Measurements from ENCODE around the gene TPP1.

TPP1 gene

GRCh38 chr11:6602096-6602940 is 16.9 kb downstream of the TPP1 start:
- Histone ChIP-seq H3K27ac (ENCODE audit: low read depth, low read length) (peak overlapping the region; percentile 99), H3K4me3 (ENCODE audit: low read length) (peak overlapping the region; percentile 73), H3K4me1 (ENCODE audit: control insufficient read depth, insufficient read depth, low read length) (peaks cover 27% of the 10 kb centered on the region), H3K36me3 (ENCODE audit: control insufficient read depth, insufficient read depth, low read length) (peaks cover 31% of the 10 kb centered on the region), H3K27me3 (ENCODE audit: control insufficient read depth, insufficient read depth, low read length) (no peaks in the 10 kb centered on the region), H3K9ac (ENCODE audit: low read length) (peak overlapping the region; percentile 58)

- no peak overlapping the region for H3K9ac ChIP-seq (ENCODE audit: low read length)
- no peaks in the 10 kb centered on the region for H3K27me3 ChIP-seq (ENCODE audit: control insufficient read depth, insufficient read depth, low read length)
- H3K4me1 ChIP-seq (ENCODE audit: control insufficient read depth, insufficient read depth, low read length), result peaks cover 30% of the 10 kb centered on the region
- H3K36me3 ChIP-seq (ENCODE audit: control insufficient read depth, insufficient read depth, low read length), result peaks cover 31% of the 10 kb centered on the region
- H3K27ac ChIP-seq (ENCODE audit: low read depth, low read length), result no peak overlapping the region
- H3K4me3 ChIP-seq (ENCODE audit: low read length), result no peak overlapping the region
Observed at GRCh38 chr11:6601041-6601461, 18.2 kb downstream of the TPP1 start.

- no peak overlapping the region for H3K9ac ChIP-seq (ENCODE audit: low read length)
- H3K27me3 ChIP-seq (ENCODE audit: control insufficient read depth, insufficient read depth, low read length), result no peaks in the 10 kb centered on the region
- no peak overlapping the region for H3K4me3 ChIP-seq (ENCODE audit: low read length)
- H3K27ac ChIP-seq (ENCODE audit: low read depth, low read length), result no peak overlapping the region
- H3K4me1 ChIP-seq (ENCODE audit: control insufficient read depth, insufficient read depth, low read length), result peaks cover 35% of the 10 kb centered on the region
- peaks cover 31% of the 10 kb centered on the region for H3K36me3 ChIP-seq (ENCODE audit: control insufficient read depth, insufficient read depth, low read length)
Observed at GRCh38 chr11:6599881-6600390, 19.3 kb downstream of the TPP1 start.

- Histone ChIP-seq H3K36me3 (ENCODE audit: control insufficient read depth, insufficient read depth, low read length) (peaks cover 31% of the 10 kb centered on the region), H3K27ac (ENCODE audit: low read depth, low read length) (peak overlapping the region; percentile 88), H3K9ac (ENCODE audit: low read length) (no peak overlapping the region), H3K4me1 (ENCODE audit: control insufficient read depth, insufficient read depth, low read length) (peaks cover 35% of the 10 kb centered on the region), H3K27me3 (ENCODE audit: control insufficient read depth, insufficient read depth, low read length) (no peaks in the 10 kb centered on the region), H3K4me3 (ENCODE audit: low read length) (no peak overlapping the region)
Observed at GRCh38 chr11:6599449-6599848, 19.8 kb downstream of the TPP1 start.

- Histone ChIP-seq H3K9ac (ENCODE audit: low read length) (no peak overlapping the region), H3K27ac (ENCODE audit: low read depth, low read length) (peak overlapping the region; percentile 88), H3K4me1 (ENCODE audit: control insufficient read depth, insufficient read depth, low read length) (peaks cover 35% of the 10 kb centered on the region), H3K27me3 (ENCODE audit: control insufficient read depth, insufficient read depth, low read length) (no peaks in the 10 kb centered on the region), H3K36me3 (ENCODE audit: control insufficient read depth, insufficient read depth, low read length) (peaks cover 31% of the 10 kb centered on the region), H3K4me3 (ENCODE audit: low read length) (no peak overlapping the region)
Observed at GRCh38 chr11:6598555-6598954, 20.7 kb downstream of the TPP1 start.

GRCh38 chr11:6596239-6596877 is 22.9 kb downstream of the TPP1 start:
- Histone ChIP-seq H3K4me3 (ENCODE audit: low read length) (no peak overlapping the region), H3K9ac (ENCODE audit: low read length) (no peak overlapping the region), H3K36me3 (ENCODE audit: control insufficient read depth, insufficient read depth, low read length) (peaks cover 27% of the 10 kb centered on the region), H3K27me3 (ENCODE audit: control insufficient read depth, insufficient read depth, low read length) (no peaks in the 10 kb centered on the region), H3K4me1 (ENCODE audit: control insufficient read depth, insufficient read depth, low read length) (peaks cover 22% of the 10 kb centered on the region), H3K27ac (ENCODE audit: low read depth, low read length) (peak overlapping the region; percentile 88)

- Histone ChIP-seq H3K9ac (ENCODE audit: low read length) (no peak overlapping the region), H3K4me3 (ENCODE audit: low read length) (no peak overlapping the region), H3K27me3 (ENCODE audit: control insufficient read depth, insufficient read depth, low read length) (no peaks in the 10 kb centered on the region), H3K4me1 (ENCODE audit: control insufficient read depth, insufficient read depth, low read length) (peaks cover 22% of the 10 kb centered on the region), H3K36me3 (ENCODE audit: control insufficient read depth, insufficient read depth, low read length) (peaks cover 7% of the 10 kb centered on the region), H3K27ac (ENCODE audit: low read depth, low read length) (peak overlapping the region; percentile 88)
Observed at GRCh38 chr11:6594142-6594768, 25.0 kb downstream of the TPP1 start.

GRCh38 chr11:6588018-6588417 is 31.2 kb downstream of the TPP1 start:
- no peaks in the 10 kb centered on the region for H3K36me3 ChIP-seq (ENCODE audit: control insufficient read depth, insufficient read depth, low read length)
- H3K4me1 ChIP-seq (ENCODE audit: control insufficient read depth, insufficient read depth, low read length), result peaks cover 13% of the 10 kb centered on the region
- H3K4me3 ChIP-seq (ENCODE audit: low read length), result no peak overlapping the region
- H3K9ac ChIP-seq (ENCODE audit: low read length), result no peak overlapping the region
- no peaks in the 10 kb centered on the region for H3K27me3 ChIP-seq (ENCODE audit: control insufficient read depth, insufficient read depth, low read length)
- peak overlapping the region; percentile 72 for H3K27ac ChIP-seq (ENCODE audit: low read depth, low read length)

- H3K27me3 ChIP-seq (ENCODE audit: control insufficient read depth, insufficient read depth, low read length), result no peaks in the 10 kb centered on the region
- no peaks in the 10 kb centered on the region for H3K36me3 ChIP-seq (ENCODE audit: control insufficient read depth, insufficient read depth, low read length)
- peak overlapping the region; percentile 72 for H3K27ac ChIP-seq (ENCODE audit: low read depth, low read length)
- H3K4me3 ChIP-seq (ENCODE audit: low read length), result no peak overlapping the region
- no peak overlapping the region for H3K9ac ChIP-seq (ENCODE audit: low read length)
- H3K4me1 ChIP-seq (ENCODE audit: control insufficient read depth, insufficient read depth, low read length), result peaks cover 13% of the 10 kb centered on the region
Observed at GRCh38 chr11:6587360-6587953, 31.8 kb downstream of the TPP1 start.

GRCh38 chr11:6586434-6587359 is 32.5 kb downstream of the TPP1 start:
- H3K4me1 ChIP-seq (ENCODE audit: control insufficient read depth, insufficient read depth, low read length), result peaks cover 13% of the 10 kb centered on the region
- no peaks in the 10 kb centered on the region for H3K27me3 ChIP-seq (ENCODE audit: control insufficient read depth, insufficient read depth, low read length)
- H3K9ac ChIP-seq (ENCODE audit: low read length), result no peak overlapping the region
- H3K4me3 ChIP-seq (ENCODE audit: low read length), result peak overlapping the region; percentile 23
- H3K36me3 ChIP-seq (ENCODE audit: control insufficient read depth, insufficient read depth, low read length), result no peaks in the 10 kb centered on the region
- H3K27ac ChIP-seq (ENCODE audit: low read depth, low read length), result peak overlapping the region; percentile 72

GRCh38 chr11:6584528-6584927 is 34.7 kb downstream of the TPP1 start:
- Histone ChIP-seq H3K4me3 (ENCODE audit: low read length) (no peak overlapping the region), H3K27ac (ENCODE audit: low read depth, low read length) (no peak overlapping the region), H3K27me3 (ENCODE audit: control insufficient read depth, insufficient read depth, low read length) (no peaks in the 10 kb centered on the region), H3K36me3 (ENCODE audit: control insufficient read depth, insufficient read depth, low read length) (no peaks in the 10 kb centered on the region), H3K4me1 (ENCODE audit: control insufficient read depth, insufficient read depth, low read length) (peaks cover 13% of the 10 kb centered on the region), H3K9ac (ENCODE audit: low read length) (no peak overlapping the region)
